ENCODE measurements around the gene PAOX.

GRCh38 chr10:133359554-133359971 lies 19.5 kb upstream of the PAOX start:
- TF ChIP-seq ZNF624 (tag by site-specific recombination; IDR thresholded peaks at IDR 0.05) (no peak), YY1 (tag by site-specific recombination; IDR thresholded peaks at IDR 0.05) (no peak), ZNF132 (tag by site-specific recombination; IDR thresholded peaks at IDR 0.05; ENCODE audit: borderline replicate concordance) (no peak), ZNF138 (tag by site-specific recombination; IDR thresholded peaks at IDR 0.05; ENCODE audit: borderline replicate concordance) (no peak), CTCF (tag by site-specific recombination; IDR thresholded peaks at IDR 0.05) (no peak), ZNF274 (IDR thresholded peaks at IDR 0.05; ENCODE audit: low read length) (no peak), ZNF274 (tag by site-specific recombination; IDR thresholded peaks at IDR 0.05; ENCODE audit: borderline replicate concordance) (no peak), TCF7L2 (IDR thresholded peaks at IDR 0.05; ENCODE audit: borderline replicate concordance, low read depth, low read length) (no peak), ELK4 (IDR thresholded peaks at IDR 0.05; ENCODE audit: borderline replicate concordance, low read depth, low read length) (no peak), ZNF530 (tag by site-specific recombination; IDR thresholded peaks at IDR 0.05; ENCODE audit: low read depth) (no peak), ZNF10 (tag by site-specific recombination; IDR thresholded peaks at IDR 0.05) (no peak), REST (tag by site-specific recombination; IDR thresholded peaks at IDR 0.05) (no peak), GFI1B (tag by site-specific recombination; IDR thresholded peaks at IDR 0.05) (no peak), ZNF302 (tag by site-specific recombination; IDR thresholded peaks at IDR 0.05; ENCODE audit: low read depth) (no peak)

Measured in HEK293 (cell line).